Measurements from ENCODE around the gene LAMA2. TPM values are rescaled to one million over a fixed set of nuclear protein-coding genes. Genes with fewer than 3 reads are reported as not detected.
A peak's percentile ranks its signal among the peaks of the same experiment; 100 is the strongest.

Gene LAMA2
- 0.47 and 1.1 TPM in 2 replicates for total RNA-seq
- long read RNA-seq, partial matches to known transcripts: 1 of 1 reads
- long read RNA-seq, other reads (novel, unspliced or antisense): 0 of 1 reads

- peak within 1 kb of the TSS; percentile 79 for H3K4me3 Mint-ChIP-seq
- H3K27ac Mint-ChIP-seq (ENCODE audit: unreplicated experiment): no peak within 1 kb of the TSS
- TF ChIP-seq CTCF (conservative IDR thresholded peaks at IDR 0.05): no peak
- H3K36me3 Mint-ChIP-seq (ENCODE audit: low read depth): no peaks in the 10 kb centered on the region
- H3K4me1 Mint-ChIP-seq: peaks cover 5% of the 10 kb centered on the region
- peak; percentile 63 for DNase-seq (ENCODE audit: low read depth, low spot score)
- peaks cover 29% of the 10 kb centered on the region for H3K27me3 Mint-ChIP-seq (ENCODE audit: low read depth)
- no peaks in the 10 kb centered on the region for H3K9me3 Mint-ChIP-seq
These were observed at the start of gene LAMA2 for GRCh38 chr6:128882991-128883611. TSS of gene LAMA2 (plus strand) at chr6:128883138. CDS start at chr6:128883246, 108 bp downstream.

- H3K27me3 Mint-ChIP-seq (ENCODE audit: low read depth): no peaks in the 10 kb centered on the region
- no peak for TF ChIP-seq CTCF (conservative IDR thresholded peaks at IDR 0.05)
These were observed 46.2 kb upstream of the LAMA2 start for GRCh38 chr6:128836761-128837160.

GRCh38 chr6:128841518-128841917 lies 41.4 kb upstream of the LAMA2 start:
- no peak overlapping the region for H3K4me3 Mint-ChIP-seq
- H3K27ac Mint-ChIP-seq (ENCODE audit: unreplicated experiment): no peak overlapping the region
- no peaks in the 10 kb centered on the region for H3K36me3 Mint-ChIP-seq (ENCODE audit: low read depth)
- no peak for DNase-seq (ENCODE audit: low read depth, low spot score)
- TF ChIP-seq CTCF (conservative IDR thresholded peaks at IDR 0.05): no peak
- H3K4me1 Mint-ChIP-seq: no peaks in the 10 kb centered on the region
- peaks cover 3% of the 10 kb centered on the region for H3K9me3 Mint-ChIP-seq
- H3K27me3 Mint-ChIP-seq (ENCODE audit: low read depth): no peaks in the 10 kb centered on the region

More at GRCh38 chr6:128836761-128837160, 46.2 kb upstream of the LAMA2 start:
- Mint-ChIP-seq H3K9me3 (peaks cover 2% of the 10 kb centered on the region), H3K4me3 (no peak overlapping the region), H3K27ac (ENCODE audit: unreplicated experiment) (no peak overlapping the region), H3K36me3 (ENCODE audit: low read depth) (no peaks in the 10 kb centered on the region), H3K4me1 (no peaks in the 10 kb centered on the region)
- DNase-seq (ENCODE audit: low read depth, low spot score): no peak

GRCh38 chr6:128844598-128844997 lies 38.3 kb upstream of the LAMA2 start:
- Mint-ChIP-seq H3K9me3 (peaks cover 3% of the 10 kb centered on the region), H3K27me3 (ENCODE audit: low read depth) (no peaks in the 10 kb centered on the region), H3K4me1 (peaks cover 11% of the 10 kb centered on the region), H3K4me3 (no peak overlapping the region), H3K27ac (ENCODE audit: unreplicated experiment) (no peak overlapping the region), H3K36me3 (ENCODE audit: low read depth) (no peaks in the 10 kb centered on the region)
- TF ChIP-seq CTCF (conservative IDR thresholded peaks at IDR 0.05): no peak
- no peak for DNase-seq (ENCODE audit: low read depth, low spot score)

- Mint-ChIP-seq H3K27me3 (ENCODE audit: low read depth) (no peaks in the 10 kb centered on the region), H3K4me1 (peaks cover 11% of the 10 kb centered on the region), H3K4me3 (no peak overlapping the region), H3K9me3 (peaks cover 3% of the 10 kb centered on the region), H3K27ac (ENCODE audit: unreplicated experiment) (no peak overlapping the region), H3K36me3 (ENCODE audit: low read depth) (no peaks in the 10 kb centered on the region)
- DNase-seq (ENCODE audit: low read depth, low spot score): no peak
- TF ChIP-seq CTCF (conservative IDR thresholded peaks at IDR 0.05): no peak
These were observed 35.3 kb upstream of the LAMA2 start for GRCh38 chr6:128847431-128848210.
